C4-2B (cell line): Measurements from ENCODE around the gene ALDOA.

Experiments
- ZFX ChIP-seq: fragments of 450-650 bp; IDR thresholded peaks from 2 replicates; pipeline ENCODE4 v1.6.1; 2017
- TF ChIP-seq, protein P1 (sequence below): fragments of 450-650 bp; conservative IDR thresholded peaks from 2 replicates; pipeline ENCODE4 v1.5.1; 2017; ENCODE audit warnings: mild to moderate bottlenecking

DNA sequence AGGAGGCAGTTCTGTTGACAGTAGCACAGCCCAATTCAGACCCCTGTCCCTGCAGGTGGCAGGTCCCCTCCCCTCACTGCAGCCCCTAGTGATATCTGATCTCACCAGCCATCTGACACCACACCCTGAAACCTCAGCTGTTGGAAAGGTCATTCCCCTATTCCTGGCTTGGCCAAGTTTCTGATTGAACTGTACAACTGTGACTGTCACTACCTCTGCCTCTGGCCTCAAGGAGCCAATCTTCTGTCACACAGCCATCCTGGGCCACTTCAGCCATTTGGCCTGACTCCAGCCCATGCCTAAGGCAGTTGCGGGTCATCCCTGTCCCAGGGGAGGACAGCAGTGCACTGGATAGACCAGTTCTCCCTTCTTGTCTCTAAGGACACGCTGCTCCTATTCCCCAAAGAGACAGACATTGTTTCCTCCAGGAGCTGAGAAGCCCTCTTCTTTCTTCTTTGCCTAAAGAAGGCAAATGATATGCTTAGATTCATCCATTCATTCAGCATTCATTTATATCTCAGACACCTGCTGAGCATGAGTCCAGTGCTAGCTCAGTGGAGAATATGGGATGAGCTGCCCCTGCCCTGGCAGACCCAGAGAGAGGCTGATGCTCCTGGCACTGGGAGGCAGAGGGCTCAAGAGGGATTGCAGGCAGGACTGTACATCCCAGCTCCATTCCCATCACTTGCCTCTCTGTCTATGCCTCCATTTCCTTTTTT is 4.6 kb upstream of the ALDOA start:
- TF ChIP-seq, protein P1, sequence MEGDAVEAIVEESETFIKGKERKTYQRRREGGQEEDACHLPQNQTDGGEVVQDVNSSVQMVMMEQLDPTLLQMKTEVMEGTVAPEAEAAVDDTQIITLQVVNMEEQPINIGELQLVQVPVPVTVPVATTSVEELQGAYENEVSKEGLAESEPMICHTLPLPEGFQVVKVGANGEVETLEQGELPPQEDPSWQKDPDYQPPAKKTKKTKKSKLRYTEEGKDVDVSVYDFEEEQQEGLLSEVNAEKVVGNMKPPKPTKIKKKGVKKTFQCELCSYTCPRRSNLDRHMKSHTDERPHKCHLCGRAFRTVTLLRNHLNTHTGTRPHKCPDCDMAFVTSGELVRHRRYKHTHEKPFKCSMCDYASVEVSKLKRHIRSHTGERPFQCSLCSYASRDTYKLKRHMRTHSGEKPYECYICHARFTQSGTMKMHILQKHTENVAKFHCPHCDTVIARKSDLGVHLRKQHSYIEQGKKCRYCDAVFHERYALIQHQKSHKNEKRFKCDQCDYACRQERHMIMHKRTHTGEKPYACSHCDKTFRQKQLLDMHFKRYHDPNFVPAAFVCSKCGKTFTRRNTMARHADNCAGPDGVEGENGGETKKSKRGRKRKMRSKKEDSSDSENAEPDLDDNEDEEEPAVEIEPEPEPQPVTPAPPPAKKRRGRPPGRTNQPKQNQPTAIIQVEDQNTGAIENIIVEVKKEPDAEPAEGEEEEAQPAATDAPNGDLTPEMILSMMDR: no peak
- TF ChIP-seq ZFX: no peak
